Neural cell (in vitro differentiated cells): ENCODE data around the gene ZNF577.
"Not testable (repeated sequence)": the region's sequence is repeated elsewhere in the genome, so short reads cannot be mapped to it uniquely, and the experiment has no call there.

ENCODE experiments used
- EP300 ChIP-seq: fragments of 450-650 bp; conservative IDR thresholded peaks from 2 replicates; pipeline ENCODE4 v1.6.1; 2014; ENCODE audit warnings: antibody characterized with exemption, mild to moderate bottlenecking, moderate library complexity; ENCODE audit not compliant: poor library complexity, severe bottlenecking
- EZH2 ChIP-seq: fragments of 200-600, 300-800 bp; shearing (Covaris generic), sonication (generic); IDR thresholded peaks from 2 replicates; pipeline ENCODE4 v1.6.1; 2014; ENCODE audit warnings: antibody characterized with exemption, low read length, borderline replicate concordance, mild to moderate bottlenecking; ENCODE audit not compliant: insufficient read depth, poor library complexity, severe bottlenecking
- RAD21 ChIP-seq: fragments of 450-650 bp; conservative IDR thresholded peaks from 2 replicates; pipeline ENCODE4 v1.6.1; 2014; ENCODE audit warnings: antibody characterized with exemption, mild to moderate bottlenecking, moderate library complexity
- TF ChIP-seq, protein P1 (sequence below): fragments of 450-650 bp; IDR thresholded peaks from 2 replicates; pipeline ENCODE4 v1.5.1; 2014; ENCODE audit warnings: antibody characterized with exemption, mild to moderate bottlenecking, moderate library complexity; ENCODE audit not compliant: poor library complexity, severe bottlenecking

DNA sequence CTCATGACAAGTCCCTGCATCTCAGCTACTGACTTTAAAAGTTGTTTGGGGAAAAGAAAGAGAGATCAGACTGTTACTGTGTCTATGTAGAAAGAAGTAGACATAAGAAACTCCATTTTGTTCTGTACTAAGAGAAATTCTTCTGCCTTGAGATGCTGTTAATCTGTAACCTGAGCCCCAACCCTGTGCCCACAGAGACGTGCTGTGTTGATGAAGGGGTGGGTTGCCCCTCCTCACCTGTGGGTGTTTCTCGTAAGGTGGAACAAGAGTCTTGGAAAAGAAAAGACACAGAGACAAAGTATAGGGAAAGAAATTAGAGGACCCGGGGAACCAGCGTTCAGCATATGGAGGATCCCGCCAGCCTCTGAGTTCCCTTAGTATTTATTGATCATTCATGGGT is 20.2 kb upstream of the ZNF577 start:
- TF ChIP-seq EP300, EZH2, RAD21: not testable (repeated sequence)
- TF ChIP-seq, protein P1, sequence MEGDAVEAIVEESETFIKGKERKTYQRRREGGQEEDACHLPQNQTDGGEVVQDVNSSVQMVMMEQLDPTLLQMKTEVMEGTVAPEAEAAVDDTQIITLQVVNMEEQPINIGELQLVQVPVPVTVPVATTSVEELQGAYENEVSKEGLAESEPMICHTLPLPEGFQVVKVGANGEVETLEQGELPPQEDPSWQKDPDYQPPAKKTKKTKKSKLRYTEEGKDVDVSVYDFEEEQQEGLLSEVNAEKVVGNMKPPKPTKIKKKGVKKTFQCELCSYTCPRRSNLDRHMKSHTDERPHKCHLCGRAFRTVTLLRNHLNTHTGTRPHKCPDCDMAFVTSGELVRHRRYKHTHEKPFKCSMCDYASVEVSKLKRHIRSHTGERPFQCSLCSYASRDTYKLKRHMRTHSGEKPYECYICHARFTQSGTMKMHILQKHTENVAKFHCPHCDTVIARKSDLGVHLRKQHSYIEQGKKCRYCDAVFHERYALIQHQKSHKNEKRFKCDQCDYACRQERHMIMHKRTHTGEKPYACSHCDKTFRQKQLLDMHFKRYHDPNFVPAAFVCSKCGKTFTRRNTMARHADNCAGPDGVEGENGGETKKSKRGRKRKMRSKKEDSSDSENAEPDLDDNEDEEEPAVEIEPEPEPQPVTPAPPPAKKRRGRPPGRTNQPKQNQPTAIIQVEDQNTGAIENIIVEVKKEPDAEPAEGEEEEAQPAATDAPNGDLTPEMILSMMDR = not testable (repeated sequence)
